Type B pancreatic cell (in vitro differentiated cells): ENCODE measurements around the gene JSRP1. TPM values are rescaled to one million over a fixed set of nuclear protein-coding genes. Genes with fewer than 3 reads are reported as not detected.
A peak's percentile ranks its signal among the peaks of the same experiment; 100 is the strongest.

Source experiments
- DNase-seq: peaks from one replicate; pipeline ENCODE4 v3.0.0; 2021; ENCODE audit warnings: mixed read lengths; ENCODE audit not compliant: unreplicated experiment; ENCODE audit errors: extremely low spot score
- H3K27ac Mint-ChIP-seq: 2 replicates; pipeline ENCODE4 v1.8.0; 2021; ENCODE audit warnings: mild to moderate bottlenecking, mixed read lengths
- H3K27me3 Mint-ChIP-seq: 2 replicates; pipeline ENCODE4 v1.8.0; 2021; ENCODE audit warnings: mixed read lengths
- H3K36me3 Mint-ChIP-seq: 2 replicates; pipeline ENCODE4 v1.8.0; 2021; ENCODE audit warnings: mixed read lengths
- H3K4me1 Mint-ChIP-seq: one replicate; pipeline ENCODE4 v1.8.0; 2021; ENCODE audit warnings: mixed read lengths; ENCODE audit not compliant: unreplicated experiment
- H3K4me3 Mint-ChIP-seq: 2 replicates; pipeline ENCODE4 v1.8.0; 2021; ENCODE audit warnings: mild to moderate bottlenecking, mixed read lengths
- H3K9me3 Mint-ChIP-seq: 2 replicates; pipeline ENCODE4 v1.8.0; 2021; ENCODE audit warnings: mixed read lengths
- CTCF ChIP-seq: fragments of 200-600 bp; sonication (generic); conservative IDR thresholded peaks from 2 replicates; pipeline ENCODE4 v1.5.0; 2021; ENCODE audit warnings: antibody characterized with exemption, mild to moderate bottlenecking
- total RNA-seq: library from RNA; stranded (reverse); gene quantifications from 2 replicates; pipeline ENCODE4 v1.2.1, GENCODE V29; 2021; ENCODE audit warnings: low replicate concordance

The JSRP1 gene
- total RNA-seq, 1 donor from 2014 or later, result 0.72 TPM

- peak overlapping the region; percentile 90 for H3K4me3 Mint-ChIP-seq
- H3K27ac Mint-ChIP-seq, result peak overlapping the region; percentile 84
- no peak for DNase-seq
- H3K27me3 Mint-ChIP-seq, result no peaks in the 10 kb centered on the region
- peaks cover 6% of the 10 kb centered on the region for H3K36me3 Mint-ChIP-seq
- no peak for TF ChIP-seq CTCF
- no peaks in the 10 kb centered on the region for H3K9me3 Mint-ChIP-seq
- peaks cover 14% of the 10 kb centered on the region for H3K4me1 Mint-ChIP-seq
Measured at GRCh38 chr19:2268861-2269243, 12.6 kb upstream of the JSRP1 start.

GRCh38 chr19:2268480-2268830 is 12.2 kb upstream of the JSRP1 start:
- DNase-seq, result no peak
- Mint-ChIP-seq H3K4me1 (peaks cover 12% of the 10 kb centered on the region), H3K27me3 (no peaks in the 10 kb centered on the region), H3K36me3 (peaks cover 5% of the 10 kb centered on the region), H3K9me3 (no peaks in the 10 kb centered on the region), H3K4me3 (peak overlapping the region; percentile 90), H3K27ac (peak overlapping the region; percentile 84)
- no peak for TF ChIP-seq CTCF

- Mint-ChIP-seq H3K4me3 (peak overlapping the region; percentile 31), H3K4me1 (peaks cover 7% of the 10 kb centered on the region), H3K27ac (no peak overlapping the region)
Measured at GRCh38 chr19:2266183-2266993, 10.2 kb upstream of the JSRP1 start.

GRCh38 chr19:2261438-2262172 is 5.4 kb upstream of the JSRP1 start:
- no peak overlapping the region for H3K27ac Mint-ChIP-seq
- H3K4me1 Mint-ChIP-seq, result peaks cover 4% of the 10 kb centered on the region
- no peaks in the 10 kb centered on the region for H3K36me3 Mint-ChIP-seq
- DNase-seq, result no peak
- no peaks in the 10 kb centered on the region for H3K27me3 Mint-ChIP-seq
- H3K9me3 Mint-ChIP-seq, result no peaks in the 10 kb centered on the region
- H3K4me3 Mint-ChIP-seq, result no peak overlapping the region
- peak; percentile 76 for TF ChIP-seq CTCF

More at GRCh38 chr19:2266183-2266993, 10.2 kb upstream of the JSRP1 start:
- H3K36me3 Mint-ChIP-seq, result peaks cover under 1% of the 10 kb centered on the region
- H3K9me3 Mint-ChIP-seq, result no peaks in the 10 kb centered on the region
- TF ChIP-seq CTCF, result no peak
- DNase-seq, result no peak
- H3K27me3 Mint-ChIP-seq, result no peaks in the 10 kb centered on the region

- Mint-ChIP-seq H3K4me3 (no peak overlapping the region), H3K36me3 (no peaks in the 10 kb centered on the region), H3K4me1 (no peaks in the 10 kb centered on the region), H3K9me3 (no peaks in the 10 kb centered on the region), H3K27ac (peak overlapping the region; percentile 48), H3K27me3 (no peaks in the 10 kb centered on the region)
- DNase-seq, result no peak
- TF ChIP-seq CTCF, result no peak
Measured at GRCh38 chr19:2260341-2260805, 4.2 kb upstream of the JSRP1 start.
